H9 (cell line): ENCODE measurements around the gene MUC4. TPM values are rescaled to one million over a fixed set of nuclear protein-coding genes. Genes with fewer than 3 reads are reported as not detected.

Experiments
- DNase-seq: peaks from one replicate; pipeline ENCODE4 v3.0.0-alpha.2; 2017
- H2AFZ ChIP-seq: one replicate; pipeline ENCODE4 v1.6.1; 2013; ENCODE audit warnings: mild to moderate bottlenecking, low read length, control low read depth, moderate library complexity
- H2AK5ac ChIP-seq: 2 replicates; pipeline ENCODE4 v1.6.1; 2013; ENCODE audit warnings: low read length, control low read depth, mixed read lengths; ENCODE audit not compliant: insufficient read length
- H2BK120ac ChIP-seq: one replicate; pipeline ENCODE4 v1.6.1; 2013; ENCODE audit warnings: low read depth, mild to moderate bottlenecking, low read length, control low read depth, inconsistent platforms; ENCODE audit not compliant: poor library complexity, severe bottlenecking
- H2BK12ac ChIP-seq: 2 replicates; pipeline ENCODE4 v1.6.1; 2013; ENCODE audit warnings: low read length, control low read depth, mixed read lengths, low read depth; ENCODE audit not compliant: insufficient read length
- H2BK15ac ChIP-seq: 2 replicates; pipeline ENCODE4 v1.6.1; 2013; ENCODE audit warnings: low read depth, low read length, control low read depth
- H2BK20ac ChIP-seq: one replicate; pipeline ENCODE4 v1.6.1; 2013; ENCODE audit warnings: low read depth, mild to moderate bottlenecking, low read length, control low read depth, inconsistent platforms; ENCODE audit not compliant: poor library complexity, severe bottlenecking
- H2BK5ac ChIP-seq: 2 replicates; pipeline ENCODE4 v1.6.1; 2013; ENCODE audit warnings: low read length, control low read depth, mixed read lengths; ENCODE audit not compliant: insufficient read length
- H3K14ac ChIP-seq: 2 replicates; pipeline ENCODE4 v1.6.1; 2013; ENCODE audit warnings: low read length, control low read depth; ENCODE audit not compliant: insufficient read depth
- H3K18ac ChIP-seq: 2 replicates; pipeline ENCODE4 v1.6.1; 2013; ENCODE audit warnings: low read depth, mild to moderate bottlenecking, mixed read lengths, low read length, control low read depth; ENCODE audit not compliant: insufficient read length
- H3K23ac ChIP-seq: 2 replicates; pipeline ENCODE4 v1.6.1; 2013; ENCODE audit warnings: low read length, control low read depth, mixed read lengths, low read depth; ENCODE audit not compliant: insufficient read length
- H3K23me2 ChIP-seq: 2 replicates; pipeline ENCODE4 v1.6.1; 2013; ENCODE audit warnings: low read depth, mild to moderate bottlenecking, mixed read lengths, low read length, control low read depth; ENCODE audit not compliant: insufficient read length, poor library complexity, severe bottlenecking
- H3K27ac ChIP-seq: 2 replicates; pipeline ENCODE4 v1.5.1; 2013; ENCODE audit warnings: low read length, control low read depth, mixed read lengths, low read depth; ENCODE audit not compliant: insufficient read length
- H3K27me3 ChIP-seq: 2 replicates; pipeline ENCODE4 v1.6.1; 2013; ENCODE audit warnings: low read length, control low read depth, inconsistent platforms; ENCODE audit not compliant: insufficient read depth
- H3K4ac ChIP-seq: 2 replicates; pipeline ENCODE4 v1.6.1; 2013; ENCODE audit warnings: low read depth, mild to moderate bottlenecking, control low read depth, inconsistent platforms, low read length, moderate library complexity
- H3K4me1 ChIP-seq: 2 replicates; pipeline ENCODE4 v1.6.1; 2013; ENCODE audit warnings: low read length, control low read depth, inconsistent platforms; ENCODE audit not compliant: insufficient read depth
- H3K4me2 ChIP-seq: 2 replicates; pipeline ENCODE4 v1.6.1; 2013; ENCODE audit warnings: low read length, control low read depth, mixed read lengths; ENCODE audit not compliant: insufficient read length, insufficient read depth
- H3K56ac ChIP-seq: 2 replicates; pipeline ENCODE4 v1.6.1; 2013; ENCODE audit warnings: low read depth, mild to moderate bottlenecking, mixed read lengths, low read length, control low read depth; ENCODE audit not compliant: insufficient read length
- H3K79me1 ChIP-seq: 2 replicates; pipeline ENCODE4 v1.6.1; 2013; ENCODE audit warnings: low read depth, mild to moderate bottlenecking, moderate library complexity, low read length, control low read depth, inconsistent platforms; ENCODE audit not compliant: insufficient read depth, poor library complexity, severe bottlenecking
- H3K79me2 ChIP-seq: 2 replicates; pipeline ENCODE4 v1.6.1; 2013; ENCODE audit warnings: low read length, control low read depth, inconsistent platforms; ENCODE audit not compliant: insufficient read depth
- H3K9ac ChIP-seq: 2 replicates; pipeline ENCODE4 v1.6.1; 2013; ENCODE audit warnings: low read length, control low read depth, mixed read lengths; ENCODE audit not compliant: insufficient read length; ENCODE audit errors: extremely low read depth
- H3K9me3 ChIP-seq: one replicate; pipeline ENCODE4 v1.6.1; 2013; ENCODE audit warnings: low read depth, low read length, inconsistent platforms; ENCODE audit not compliant: control insufficient read depth
- H3T11ph ChIP-seq: one replicate; pipeline ENCODE4 v1.6.1; 2013; ENCODE audit warnings: mild to moderate bottlenecking, low read length, control low read depth, inconsistent platforms
- H4K20me1 ChIP-seq: one replicate; pipeline ENCODE4 v1.6.1; 2013; ENCODE audit not compliant: control insufficient read depth, insufficient read length, insufficient read depth
- H4K5ac ChIP-seq: 2 replicates; pipeline ENCODE4 v1.6.1; 2013; ENCODE audit warnings: low read depth, mild to moderate bottlenecking, mixed read lengths, low read length, control low read depth; ENCODE audit not compliant: insufficient read length
- H4K8ac ChIP-seq: replicated peaks from 2 replicates; pipeline ENCODE4 v1.6.1; 2013; ENCODE audit warnings: low read length, control low read depth, mixed read lengths, low read depth; ENCODE audit not compliant: insufficient read length
- H4K91ac ChIP-seq: 2 replicates; pipeline ENCODE4 v1.6.1; 2013; ENCODE audit warnings: low read depth, mild to moderate bottlenecking, moderate library complexity, mixed read lengths, low read length, control low read depth; ENCODE audit not compliant: insufficient read length
- H3K27ac Mint-ChIP-seq, 3 experiments: 2 replicates in 2 of 3; 3 replicates in 1 of 3; pipeline ENCODE4 v1.8.0; 2020 to 2021; ENCODE audit warnings: mixed read lengths in 3 of 3, mild to moderate bottlenecking in 1 of 3, moderate library complexity in 1 of 3
- H3K27me3 Mint-ChIP-seq: 2 replicates; pipeline ENCODE4 v1.8.0; 2021; ENCODE audit warnings: low read depth, mild to moderate bottlenecking, moderate library complexity, mixed read lengths
- H3K36me3 Mint-ChIP-seq, 3 experiments: 2 replicates in 2 of 3; 3 replicates in 1 of 3; pipeline ENCODE4 v1.8.0; 2020 to 2021; ENCODE audit warnings: low read depth in 3 of 3, mixed read lengths in 3 of 3; ENCODE audit not compliant: insufficient read depth in 1 of 3
- H3K4me1 Mint-ChIP-seq, 2 experiments: 2 replicates each; pipeline ENCODE4 v1.8.0; 2020; ENCODE audit warnings: mixed read lengths in 2 of 2
- H3K4me3 Mint-ChIP-seq, 2 experiments: 2 replicates in 1 of 2; 3 replicates in 1 of 2; pipeline ENCODE4 v1.8.0; 2020 to 2021; ENCODE audit warnings: mild to moderate bottlenecking in 2 of 2, mixed read lengths in 2 of 2, moderate library complexity in 1 of 2
- H3K9me3 Mint-ChIP-seq, 2 experiments: 2 replicates in 1 of 2; 3 replicates in 1 of 2; pipeline ENCODE4 v1.8.0; 2020; ENCODE audit warnings: mild to moderate bottlenecking in 2 of 2, mixed read lengths in 2 of 2, moderate library complexity in 1 of 2
- CTCF ChIP-seq: fragments of 200-600 bp; sonication (generic); conservative IDR thresholded peaks from 3 replicates; pipeline ENCODE4 v1.8.0; 2021; ENCODE audit warnings: antibody characterized with exemption, mild to moderate bottlenecking
- WGBS: extraction: QIAGEN DNeasy Blood & Tissue Kit; methylation state at CpG from one replicate; pipeline ENCODE4 v1.1.7; 2013; ENCODE audit warnings: missing lambda C conversion rate, low lambda C conversion rate, mixed read lengths; ENCODE audit not compliant: insufficient read length; ENCODE audit errors: extremely low coverage; 5-methylcytosine and 5-hydroxymethylcytosine counted together
- total RNA-seq: library from RNA; stranded (reverse); gene quantifications from 2 replicates; pipeline ENCODE4 v1.2.1, GENCODE V29; 2021

MUC4 gene
- total RNA-seq, 1 experiment from 2014 or later: 1.2 TPM

GRCh38 chr3:195854628-195855294, 43.0 kb upstream of the MUC4 start:
- Histone ChIP-seq H3K23ac (no peak overlapping the region), H4K5ac (no peak overlapping the region), H2BK120ac (no peak overlapping the region), H2BK20ac (no peak overlapping the region), H3K23me2 (no peaks in the 10 kb centered on the region), H3K27ac (no peak overlapping the region), H4K8ac (no peak overlapping the region), H3T11ph (no peak overlapping the region), H3K14ac (no peak overlapping the region), H3K56ac (no peak overlapping the region), H3K4ac (no peak overlapping the region), H3K4me2 (no peak overlapping the region), H2BK15ac (no peak overlapping the region), H3K27me3 (no peaks in the 10 kb centered on the region), H2BK5ac (no peak overlapping the region), H3K18ac (no peak overlapping the region), H2BK12ac (no peak overlapping the region), H2AK5ac (no peak overlapping the region), H3K9me3 (no peaks in the 10 kb centered on the region), H2AFZ (no peak overlapping the region), H3K79me2 (no peaks in the 10 kb centered on the region), H4K91ac (no peak overlapping the region), H4K20me1 (no peaks in the 10 kb centered on the region), H3K4me1 (no peaks in the 10 kb centered on the region), H3K79me1 (no peaks in the 10 kb centered on the region), H3K9ac (no peak overlapping the region)
- peaks cover 15 to 17% of the 10 kb centered on the region in 2 experiments for H3K4me1 Mint-ChIP-seq
- no peak for TF ChIP-seq CTCF
- peaks cover 12% of the 10 kb centered on the region for H3K27me3 Mint-ChIP-seq
- peaks cover 0 to 3% of the 10 kb centered on the region in 2 experiments; a peak in 2 of 5 replicates for H3K9me3 Mint-ChIP-seq
- H3K36me3 Mint-ChIP-seq: no peaks in the 10 kb centered on the region
- no CpG with 5 or more reads among the region's 9 CpGs for WGBS
- no peak overlapping the region for H3K27ac Mint-ChIP-seq
- DNase-seq: no peak
- H3K4me3 Mint-ChIP-seq: no peak overlapping the region
